HCT116 (cell line): ENCODE data around the gene PPP1R14C. TPM values are rescaled to one million over a fixed set of nuclear protein-coding genes. Genes with fewer than 3 reads are reported as not detected.

ENCODE experiments used
- ATAC-seq: fragments of 200-7000 bp; cut with Tn5 transposase; 2 replicates; pipeline ENCODE4 v1.9.1; 2020; ENCODE audit warnings: mild to moderate bottlenecking, moderate library complexity
- BruUV-seq: library from RNA; stranded (reverse); fragments of 400-500 nt; replicated peaks from 2 replicates; lab custom pipeline; 2021; lab: Mats Ljungman, UMichigan
- CTCF ChIA-PET: fragments of 300-600 bp; sonication (Branson Sonifier 250); formaldehyde crosslinking; loops from one replicate; lab custom pipeline; 2021; ENCODE audit warnings: antibody characterized with exemption; lab: Charles Lee
- POLR2A ChIA-PET: fragments of 300-600, 350-600 bp; sonication (Branson Sonifier 250); formaldehyde crosslinking; loops from one replicate; lab custom pipeline; 2021; ENCODE audit warnings: antibody characterized with exemption; lab: Charles Lee
- RAD21 ChIA-PET, 2 experiments: fragments of 300-600 bp; sonication (Branson Sonifier 250); formaldehyde crosslinking; loops; one replicate each; lab custom pipeline; 2023; ENCODE audit warnings: low total read pairs in 2 of 2; ENCODE audit not compliant: uncharacterized antibody in 2 of 2, unreplicated experiment in 2 of 2, low non-redundant PET in 1 of 2; lab: Charles Lee
- DNase-seq: peaks from one replicate; pipeline ENCODE4 v3.0.0-alpha.2; 2010; ENCODE audit warnings: low read depth, low spot score
- H2AFZ ChIP-seq: fragments of 200-600 bp; shearing (Covaris generic), sonication (generic); 2 replicates; pipeline ENCODE4 v1.6.1; 2017; ENCODE audit warnings: low read depth, mixed run types, mixed read lengths, antibody characterized with exemption, low read length; ENCODE audit not compliant: poor library complexity, severe bottlenecking
- H3K27ac ChIP-seq: 2 replicates; pipeline ENCODE4 v1.5.1; 2012; ENCODE audit warnings: low read depth, low read length
- H3K27me3 ChIP-seq: fragments of 200-600 bp; sonication (generic); 2 replicates; pipeline ENCODE4 v1.6.1; 2016; ENCODE audit warnings: mixed run types, low read length, mixed read lengths; ENCODE audit not compliant: insufficient read depth
- H3K36me3 ChIP-seq, 2 experiments: fragments of 200-500 bp in 1 of 2; fragments of 200-600 bp in 1 of 2; sonication (Bioruptor generic) in 1 of 2; sonication (generic) in 1 of 2; 2 replicates each; pipeline versions ENCODE4 v1.5.1 to v1.6.1; 2014 to 2016; ENCODE audit warnings: low read length in 2 of 2, inconsistent platforms in 1 of 2, mixed read lengths in 1 of 2, mixed run types in 1 of 2; ENCODE audit not compliant: insufficient read depth in 2 of 2, control insufficient read depth in 1 of 2
- H3K4me1 ChIP-seq, 2 experiments: fragments of 200-600 bp in 1 of 2; sonication (generic) in 1 of 2; 2 replicates each; pipeline versions ENCODE4 v1.5.1 to v1.6.1; 2012 to 2017; ENCODE audit warnings: low read length in 2 of 2, inconsistent platforms in 1 of 2, mild to moderate bottlenecking in 1 of 2, mixed read lengths in 1 of 2, mixed run types in 1 of 2, moderate library complexity in 1 of 2; ENCODE audit not compliant: insufficient read depth in 2 of 2, control insufficient read depth in 1 of 2
- H3K4me2 ChIP-seq: fragments of 200-600 bp; sonication (generic); 2 replicates; pipeline ENCODE4 v1.6.1; 2017; ENCODE audit warnings: mixed run types, low read length, mixed read lengths
- H3K4me3 ChIP-seq, 2 experiments: fragments of 200-600 bp in 1 of 2; sonication (generic) in 1 of 2; replicated peaks in 1 of 2; 2 replicates each; pipeline ENCODE4 v1.5.1; 2011 to 2016; ENCODE audit warnings: low read length in 2 of 2, control low read depth in 1 of 2, low read depth in 1 of 2, mild to moderate bottlenecking in 1 of 2, mixed read lengths in 1 of 2, mixed run types in 1 of 2
- H3K79me2 ChIP-seq: fragments of 200-600 bp; sonication (generic); 2 replicates; pipeline ENCODE4 v1.6.1; 2017; ENCODE audit warnings: mild to moderate bottlenecking, mixed run types, low read length, moderate library complexity, mixed read lengths; ENCODE audit not compliant: insufficient read depth
- H3K9ac ChIP-seq: fragments of 200-600 bp; sonication (generic); 2 replicates; pipeline ENCODE4 v1.6.1; 2016; ENCODE audit warnings: low read length, mixed read lengths
- H3K9me2 ChIP-seq: fragments of 200-600 bp; sonication (generic), shearing (Covaris generic); 2 replicates; pipeline ENCODE4 v1.6.1; 2017; ENCODE audit warnings: mixed run types, mild to moderate bottlenecking, moderate library complexity; ENCODE audit not compliant: insufficient read depth
- H3K9me3 ChIP-seq, 2 experiments: fragments of 200-500 bp in 1 of 2; fragments of 200-600 bp in 1 of 2; sonication (Bioruptor generic) in 1 of 2; sonication (generic) in 1 of 2; 2 replicates each; pipeline ENCODE4 v1.6.1; 2014 to 2017; ENCODE audit warnings: low read length in 2 of 2, mixed read lengths in 2 of 2, inconsistent platforms in 1 of 2, low read depth in 1 of 2, mild to moderate bottlenecking in 1 of 2, mixed run types in 1 of 2, moderate library complexity in 1 of 2; ENCODE audit not compliant: control insufficient read depth in 1 of 2, insufficient read depth in 1 of 2
- H4K20me1 ChIP-seq: fragments of 200-600 bp; sonication (generic), shearing (Covaris generic); 2 replicates; pipeline ENCODE4 v1.6.1; 2017; ENCODE audit warnings: mixed run types, mild to moderate bottlenecking, moderate library complexity; ENCODE audit not compliant: insufficient read depth
- EZH2 ChIP-seq: fragments of 200-600 bp; sonication (generic); IDR thresholded peaks from 2 replicates; pipeline ENCODE4 v1.6.1; 2017; ENCODE audit warnings: antibody characterized with exemption, mixed run types
- YY1 ChIP-seq: IDR thresholded peaks from 2 replicates; pipeline ENCODE4 v1.6.1; 2011; ENCODE audit warnings: low read length, low read depth, moderate library complexity, mild to moderate bottlenecking; ENCODE audit not compliant: insufficient replicate concordance; ENCODE audit errors: extremely low read depth
- intact Hi-C: fragments of 100-400 bp; cut with micrococcal nuclease; formaldehyde crosslinking; loops from 2 replicates; pipeline ENCODE4 v1.10.0; 2022
- total RNA-seq: library from RNA; stranded (reverse); gene quantifications from one replicate; pipeline ENCODE4 v1.2.1, GENCODE V29; 2021; ENCODE audit not compliant: unreplicated experiment
- TF ChIP-seq, protein P1 (sequence below): IDR thresholded peaks from 2 replicates; pipeline ENCODE4 v1.6.1; 2012

Gene PPP1R14C
- total RNA-seq, 1 experiment from 2014 or later = 7.8 TPM

GRCh38 chr6:150198532-150198931, 55.7 kb downstream of the PPP1R14C start:
- ChIA-PET POLR2A (no interaction called here), CTCF (no interaction called here), RAD21 (no interaction called here)
- Histone ChIP-seq H3K9me3 (no peaks in the 10 kb centered on the region), H3K4me2 (no peak overlapping the region), H3K9ac (no peak overlapping the region), H3K79me2 (no peaks in the 10 kb centered on the region), H2AFZ (no peak overlapping the region), H3K4me1 (peaks cover 10 to 24% of the 10 kb centered on the region in 2 experiments), H4K20me1 (no peaks in the 10 kb centered on the region), H3K27me3 (no peaks in the 10 kb centered on the region), H3K36me3 (no peaks in the 10 kb centered on the region), H3K9me2 (no peaks in the 10 kb centered on the region), H3K27ac (no peak overlapping the region)
- ATAC-seq (no peak), DNase-seq (no peak)
- BruUV-seq = no TSS peak
- intact Hi-C loops = no loop called here
- TF ChIP-seq YY1 = no peak
- no peak for TF ChIP-seq EZH2
- TF ChIP-seq, all 23 proteins: peak for 0
- H3K4me3 ChIP-seq = no peak overlapping the region

DNA sequence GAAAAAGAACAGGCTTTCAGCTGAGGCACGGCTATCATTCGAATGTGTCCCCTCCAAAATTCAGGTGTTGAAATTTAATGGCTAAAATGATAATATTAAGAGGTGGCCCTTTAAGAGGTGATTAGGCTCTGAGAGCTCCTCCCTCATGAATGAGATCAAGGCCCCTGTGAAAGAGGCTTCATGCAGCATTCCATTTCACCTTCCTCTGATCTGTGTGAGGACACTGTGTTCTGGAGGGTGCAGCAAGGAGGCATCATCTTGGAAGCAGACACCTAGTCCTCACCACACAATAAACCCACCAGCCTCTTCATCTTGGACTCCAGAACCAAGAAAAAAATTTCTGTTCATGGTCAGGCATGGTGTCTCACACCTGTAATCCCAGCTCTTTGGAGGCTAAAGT, 56.4 kb downstream of the PPP1R14C start:
- TF ChIP-seq, protein P1, sequence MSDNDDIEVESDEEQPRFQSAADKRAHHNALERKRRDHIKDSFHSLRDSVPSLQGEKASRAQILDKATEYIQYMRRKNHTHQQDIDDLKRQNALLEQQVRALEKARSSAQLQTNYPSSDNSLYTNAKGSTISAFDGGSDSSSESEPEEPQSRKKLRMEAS = no peak
- TF ChIP-seq, all 23 proteins: peak for 0
- BruUV-seq = no TSS peak
- Histone ChIP-seq H4K20me1 (no peaks in the 10 kb centered on the region), H3K27me3 (no peaks in the 10 kb centered on the region), H3K4me2 (no peak overlapping the region), H3K36me3 (no peaks in the 10 kb centered on the region), H3K9ac (no peak overlapping the region), H3K27ac (no peak overlapping the region), H3K4me1 (peaks cover 10 to 24% of the 10 kb centered on the region in 2 experiments), H3K4me3 (no peak overlapping the region), H3K9me3 (no peaks in the 10 kb centered on the region), H3K9me2 (no peaks in the 10 kb centered on the region), H3K79me2 (no peaks in the 10 kb centered on the region), H2AFZ (no peak overlapping the region)
- RAD21 ChIA-PET = no interaction called here
- DNase-seq (no peak), ATAC-seq (no peak)
- intact Hi-C loops = no loop called here
- CTCF ChIA-PET = no interaction called here
- POLR2A ChIA-PET = no interaction called here
